Body of pancreas (tissue), 4 donors: Measurements from ENCODE around the gene ABHD16A. TPM values are rescaled to one million over a fixed set of nuclear protein-coding genes. Genes with fewer than 3 reads are reported as not detected.

Experiments
- ATAC-seq: fragments of 150-250 bp; one replicate; pipeline ENCODE4 v1.9.1; 2016
- DNase-seq, 4 donors: peaks; one replicate each; pipeline ENCODE4 v3.0.0-alpha.2; 2019
- H3K27ac ChIP-seq, 4 donors: fragments of 200-600 bp; sonication (generic); 1 replicate in 3 of 4; 2 replicates in 1 of 4; pipeline versions ENCODE4 v1.5.1 to v1.6.1; 2016 to 2019; ENCODE audit warnings: mild to moderate bottlenecking in 1 of 4, mixed read lengths in 1 of 4, moderate library complexity in 1 of 4
- H3K27me3 ChIP-seq, 2 donors: fragments of 200-600 bp; sonication (generic); one replicate each; pipeline ENCODE4 v1.6.0; 2016; ENCODE audit warnings: mild to moderate bottlenecking in 1 of 2
- H3K36me3 ChIP-seq, 2 donors: fragments of 200-600 bp; sonication (generic); replicated peaks in 1 of 2; 2 replicates each; pipeline ENCODE4 v1.5.1; 2016; ENCODE audit warnings: low read depth in 2 of 2; ENCODE audit not compliant: insufficient read depth in 1 of 2
- H3K4me1 ChIP-seq: fragments of 200-600 bp; sonication (generic); one replicate; pipeline ENCODE4 v1.6.0; 2016
- H3K4me3 ChIP-seq, 2 donors: fragments of 200-600 bp; sonication (generic); 1 replicate in 1 of 2; 2 replicates in 1 of 2; pipeline ENCODE4 v1.5.1; 2016 to 2019
- H3K9me3 ChIP-seq, 3 donors: fragments of 200-600 bp; sonication (generic); 1 replicate in 2 of 3; 2 replicates in 1 of 3; pipeline ENCODE4 v1.5.1; 2016
- CTCF ChIP-seq, 7 experiments: fragments of 450-650 bp in 4 of 7; fragments of 200-600 bp in 3 of 7; sonication (generic) in 3 of 7; IDR thresholded peaks; one replicate each; pipeline ENCODE4 v1.5.1; 2016 to 2019; ENCODE audit warnings: antibody characterized with exemption in 7 of 7
- POLR2A ChIP-seq, 3 donors: fragments of 450-650 bp; IDR thresholded peaks; one replicate each; pipeline ENCODE4 v1.6.1; 2016; ENCODE audit warnings: antibody characterized with exemption in 3 of 3, mild to moderate bottlenecking in 2 of 3
- WGBS, 2 donors: methylation state at CpG; one replicate each; pipeline ENCODE4 v1.1.5; 2017; 5-methylcytosine and 5-hydroxymethylcytosine counted together
- intact Hi-C: fragments of 100-400 bp; cut with DNase I; formaldehyde crosslinking; loops from one replicate; pipeline ENCODE4 v1.15.1; 2023
- total RNA-seq, 2 donors: library from RNA; depleted of rRNA; stranded (reverse); fragments of >200 nt; gene quantifications; one replicate each; pipeline ENCODE4 v1.1.0, GENCODE V29; 2016

The ABHD16A gene
- total RNA-seq, 2 donors from 2014 or later = 24.7 to 38.1 TPM

DNA sequence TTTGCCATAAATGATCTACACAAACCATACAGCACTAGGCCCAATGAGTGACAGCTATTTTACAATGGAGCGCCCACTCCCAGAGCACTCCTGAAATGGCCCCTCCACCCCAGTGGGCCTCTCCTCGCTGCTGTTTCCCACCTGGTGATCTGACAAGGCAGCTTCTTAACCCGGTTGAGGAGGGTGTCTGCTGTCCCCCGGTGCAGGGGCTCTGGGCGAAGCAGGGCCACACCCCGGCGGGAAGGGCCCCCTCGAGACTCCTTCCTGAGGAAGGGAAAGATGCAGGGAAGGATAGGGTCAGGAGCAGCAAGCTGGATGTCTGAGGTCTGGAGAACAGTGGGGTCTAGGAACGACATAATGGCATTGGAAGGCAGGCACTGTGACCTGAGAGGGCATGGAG is 10.2 kb downstream of the ABHD16A start:
- H3K36me3 ChIP-seq = peaks cover 0 to 15% of the 10 kb centered on the region in 2 donors
- H3K4me1 ChIP-seq = no peaks in the 10 kb centered on the region
- H3K4me3 ChIP-seq = no peak overlapping the region
- intact Hi-C loops = no loop called here
- WGBS, 2 donors = 87 to 95% methylated on average over 9 of the region's 9 CpGs
- ATAC-seq (no peak), DNase-seq (no peak)
- no peak overlapping the region for H3K27ac ChIP-seq
- H3K27me3 ChIP-seq = no peaks in the 10 kb centered on the region
- TF ChIP-seq CTCF (IDR thresholded peaks at IDR 0.05) = no peak
- no peak for TF ChIP-seq POLR2A (IDR thresholded peaks at IDR 0.05)
- no peaks in the 10 kb centered on the region for H3K9me3 ChIP-seq

GRCh38 chr6:31692353-31692752 is 10.8 kb downstream of the ABHD16A start:
- H3K27ac ChIP-seq = no peak overlapping the region
- H3K9me3 ChIP-seq = no peaks in the 10 kb centered on the region
- intact Hi-C loops = no loop called here
- TF ChIP-seq CTCF (IDR thresholded peaks at IDR 0.05) = no peak
- TF ChIP-seq POLR2A (IDR thresholded peaks at IDR 0.05) = no peak
- H3K4me1 ChIP-seq = no peaks in the 10 kb centered on the region
- 87 to 96% methylated on average over 3 to 4 of the region's 4 CpGs for WGBS, 2 donors
- no peak for DNase-seq
- no peak for ATAC-seq
- no peaks in the 10 kb centered on the region for H3K27me3 ChIP-seq
- H3K4me3 ChIP-seq = no peak overlapping the region
- peaks cover 0 to 17% of the 10 kb centered on the region in 2 donors for H3K36me3 ChIP-seq

- 98 to 100% methylated on average over 6 to 12 of the region's 12 CpGs for WGBS, 2 donors
- no peak for TF ChIP-seq CTCF (IDR thresholded peaks at IDR 0.05)
- TF ChIP-seq POLR2A (IDR thresholded peaks at IDR 0.05) = no peak
Observed at GRCh38 chr6:31691564-31692108, 11.5 kb downstream of the ABHD16A start.

GRCh38 chr6:31691078-31691463 is 12.1 kb downstream of the ABHD16A start:
- intact Hi-C loops = no loop called here
- DNase-seq = no peak
- no peak overlapping the region for H3K27ac ChIP-seq
- H3K9me3 ChIP-seq = no peaks in the 10 kb centered on the region
- H3K27me3 ChIP-seq = no peaks in the 10 kb centered on the region
- WGBS, 2 donors = 86 to 90% methylated on average over 6 of the region's 6 CpGs
- TF ChIP-seq CTCF (IDR thresholded peaks at IDR 0.05) (no peak), POLR2A (IDR thresholded peaks at IDR 0.05) (no peak)
- no peak for ATAC-seq
- H3K4me1 ChIP-seq = no peaks in the 10 kb centered on the region
- no peak overlapping the region for H3K4me3 ChIP-seq
- H3K36me3 ChIP-seq = peaks cover 0 to 15% of the 10 kb centered on the region in 2 donors

More at GRCh38 chr6:31691564-31692108, 11.5 kb downstream of the ABHD16A start:
- Histone ChIP-seq H3K4me3 (no peak overlapping the region), H3K27ac (no peak overlapping the region), H3K36me3 (peaks cover 0 to 15% of the 10 kb centered on the region in 2 donors), H3K27me3 (no peaks in the 10 kb centered on the region), H3K4me1 (no peaks in the 10 kb centered on the region), H3K9me3 (no peaks in the 10 kb centered on the region)
- ATAC-seq (no peak), DNase-seq (no peak)
- intact Hi-C loops = no loop called here
